A549 (cell line): ENCODE data around the gene ZNF426. TPM values are rescaled to one million over a fixed set of nuclear protein-coding genes. Genes with fewer than 3 reads are reported as not detected.

Experiments used
- ATAC-seq, 2 experiments: fragments of 200-7000 bp in 1 of 2; fragments of >200 bp in 1 of 2; cut with Nextera tagmentation in 1 of 2; cut with Tn5 transposase in 1 of 2; 3 replicates each; pipeline versions ENCODE4 v1.8.0 to v1.9.1; 2018 to 2020; ENCODE audit warnings: mild to moderate bottlenecking in 1 of 2, moderate library complexity in 1 of 2
- CTCF ChIA-PET: fragments of 300-600 bp; sonication (Branson Sonifier 250); formaldehyde crosslinking; extraction: SDS; loops from one replicate; lab custom pipeline; 2021; ENCODE audit warnings: antibody characterized with exemption, inconsistent platforms; lab: Yijun Ruan, JAX
- POLR2A ChIA-PET: fragments of 350-600 bp; formaldehyde crosslinking; extraction: SDS; loops from one replicate; lab custom pipeline; 2021; ENCODE audit warnings: antibody characterized with exemption, inconsistent platforms; lab: Yijun Ruan, JAX
- DNase-seq, 2 experiments: peaks; one replicate each; pipeline versions ENCODE4 v3.0.0 to v3.0.0-alpha.2; 2011 to 2016; ENCODE audit warnings: low read depth in 1 of 2, low spot score in 1 of 2
- FAIRE-seq: peaks from 2 replicates; lab custom pipeline; 2011; peaks lifted over from hg19 to GRCh38; lab: Jason Lieb, UNC
- H3K27ac ChIP-seq, 2 experiments: fragments of >200 bp; sonication (Bioruptor Twin); formaldehyde crosslinking; 3 replicates each; pipeline ENCODE4 v1.5.1; 2016 to 2017
- H3K4me1 ChIP-seq: fragments of >200 bp; sonication (Bioruptor Twin); formaldehyde crosslinking; 3 replicates; pipeline ENCODE4 v1.6.1; 2016
- H3K4me2 ChIP-seq: fragments of >200 bp; sonication (Bioruptor Twin); formaldehyde crosslinking; 3 replicates; pipeline ENCODE4 v1.6.1; 2016
- H3K4me3 ChIP-seq: fragments of >200 bp; sonication (Bioruptor Twin); formaldehyde crosslinking; 3 replicates; pipeline ENCODE4 v1.5.1; 2016
- H3K9me3 ChIP-seq: fragments of >200 bp; sonication (Bioruptor Twin); formaldehyde crosslinking; 3 replicates; pipeline ENCODE4 v1.6.1; 2016
- BHLHE40 ChIP-seq: IDR thresholded peaks from 2 replicates; pipeline ENCODE4 v1.6.1; 2012; ENCODE audit warnings: low read depth, low read length, inconsistent platforms
- CEBPB ChIP-seq, 2 experiments: fragments of >200 bp in 1 of 2; sonication (Bioruptor Twin) in 1 of 2; formaldehyde crosslinking in 1 of 2; IDR thresholded peaks; 2 replicates each; pipeline ENCODE4 v1.6.1; 2012 to 2016
- CHD4 ChIP-seq: fragments of 200-600 bp; sonication (generic); IDR thresholded peaks from 2 replicates; pipeline ENCODE4 v1.6.1; 2016; ENCODE audit warnings: antibody characterized with exemption, mild to moderate bottlenecking, borderline replicate concordance
- EHMT2 ChIP-seq: fragments of 200-600 bp; sonication (generic); IDR thresholded peaks from 2 replicates; pipeline ENCODE4 v1.6.1; 2016; ENCODE audit warnings: antibody characterized with exemption, low read depth, mild to moderate bottlenecking, moderate library complexity
- ESRRA ChIP-seq: fragments of 150-350 bp; IDR thresholded peaks from 2 replicates; pipeline ENCODE4 v1.6.1; 2014; ENCODE audit warnings: mild to moderate bottlenecking, low read length, borderline replicate concordance
- FOSB ChIP-seq: fragments of 250-450 bp; sonication (Bioruptor Pico); IDR thresholded peaks from 2 replicates; pipeline ENCODE4 v1.5.0; 2020; ENCODE audit warnings: mild to moderate bottlenecking, moderate library complexity
- FOXS1 ChIP-seq: fragments of 250-450 bp; sonication (Bioruptor Pico); IDR thresholded peaks from 2 replicates; pipeline ENCODE4 v1.5.0; 2020; ENCODE audit warnings: mild to moderate bottlenecking, moderate library complexity
- JUN ChIP-seq, 2 experiments: fragments of >200 bp; sonication (Bioruptor Twin); formaldehyde crosslinking; IDR thresholded peaks; 2 replicates in 1 of 2; 3 replicates in 1 of 2; pipeline ENCODE4 v1.6.1; 2016 to 2017
- JUNB ChIP-seq: fragments of >200 bp; sonication (Bioruptor Twin); formaldehyde crosslinking; IDR thresholded peaks from 2 replicates; pipeline ENCODE4 v1.6.1; 2016
- KDM1A ChIP-seq: fragments of 200-600 bp; sonication (generic); IDR thresholded peaks from 2 replicates; pipeline ENCODE4 v1.6.1; 2016; ENCODE audit warnings: low read depth, mild to moderate bottlenecking
- MAFK ChIP-seq: fragments of 450-650 bp; IDR thresholded peaks from 2 replicates; pipeline ENCODE4 v1.6.1; 2014; ENCODE audit not compliant: partially characterized antibody
- MYC ChIP-seq: IDR thresholded peaks from 2 replicates; pipeline ENCODE4 v1.6.1; 2012; ENCODE audit warnings: mild to moderate bottlenecking, inconsistent platforms, low read length, improper control_type of control experiment, borderline replicate concordance
- NFE2L2 ChIP-seq: fragments of 150-350 bp; conservative IDR thresholded peaks from 2 replicates; pipeline ENCODE4 v1.6.1; 2014; ENCODE audit warnings: low read length
- NR3C1 ChIP-seq: fragments of >200 bp; sonication (Bioruptor Twin); formaldehyde crosslinking; IDR thresholded peaks from 3 replicates; pipeline ENCODE4 v1.6.1; 2017
- PHF8 ChIP-seq: fragments of 200-600 bp; sonication (generic); IDR thresholded peaks from 2 replicates; pipeline ENCODE4 v1.6.1; 2016; ENCODE audit warnings: low read depth, mild to moderate bottlenecking, antibody characterized with exemption, moderate library complexity, borderline replicate concordance
- POLR2A ChIP-seq: IDR thresholded peaks from 2 replicates; pipeline ENCODE4 v1.6.1; 2012; ENCODE audit warnings: mild to moderate bottlenecking, low read length
- RCOR1 ChIP-seq: fragments of 150-350 bp; IDR thresholded peaks from 2 replicates; pipeline ENCODE4 v1.6.1; 2014; ENCODE audit warnings: antibody characterized with exemption, low read length, low read depth
- TP53 ChIP-seq: fragments of 250-450 bp; sonication (Bioruptor Pico); IDR thresholded peaks from 2 replicates; pipeline ENCODE4 v1.5.0; 2021; ENCODE audit warnings: mild to moderate bottlenecking, moderate library complexity
- WGBS: methylation state at CpG from one replicate; pipeline ENCODE4 v1.1.6; 2017; ENCODE audit errors: missing lambda C conversion rate; 5-methylcytosine and 5-hydroxymethylcytosine counted together
- polyA plus RNA-seq, 4 experiments: library from polyadenylated mRNA; depleted of rRNA in 3 of 4; stranded (reverse); fragments of >200 nt; fragmentation: RNase III in 1 of 4; extraction: RNeasy Plus Mini Kit Qiagen cat#74134 plus additional on column Dnase treatment in 1 of 4; gene quantifications; 2 replicates in 3 of 4; 3 replicates in 1 of 4; pipeline ENCODE4 v1.2.3, GENCODE V29; 2011 to 2017
- TF ChIP-seq, protein P1 (sequence below): fragments of 450-650 bp; IDR thresholded peaks from 2 replicates; pipeline ENCODE4 v1.6.1; 2014; ENCODE audit warnings: antibody characterized with exemption
- TF ChIP-seq, protein P2 (sequence below): IDR thresholded peaks from 2 replicates; pipeline ENCODE4 v1.6.1; 2012

The ZNF426 gene
- polyA plus RNA-seq, 2 of the 4 experiments (the other 2 are of a cell fraction): 0.88 to 3.0 TPM

DNA sequence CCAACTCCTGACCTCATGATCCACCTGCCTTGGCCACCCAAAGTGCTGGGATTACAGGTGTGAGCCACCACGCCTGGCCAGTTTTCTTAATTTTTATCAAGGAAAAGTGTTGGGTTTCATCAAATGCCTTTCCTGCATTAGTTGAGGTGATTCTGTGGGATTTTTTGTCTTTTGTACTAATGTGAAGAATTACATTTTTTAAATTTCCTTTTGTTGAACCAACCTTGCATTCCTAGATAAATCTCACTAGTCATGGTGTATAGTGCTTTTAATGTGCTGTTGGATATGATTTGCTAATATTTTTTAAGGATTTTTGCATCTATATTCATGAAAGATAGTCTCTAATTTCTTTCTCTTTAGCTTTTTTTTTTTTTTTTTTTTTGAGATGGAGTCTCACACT is 37.6 kb downstream of the ZNF426 start:
- TF ChIP-seq RCOR1 (no peak), MYC (no peak), TP53 (no peak), BHLHE40 (no peak), FOXS1 (CRISPR knock-in tag) (no peak), CHD4 (no peak), EHMT2 (no peak), KDM1A (no peak), NR3C1 (no peak), JUNB (no peak), CEBPB (IDR thresholded peaks at IDR 0.05) (no peak), POLR2A (no peak)
- TF ChIP-seq, protein P1, sequence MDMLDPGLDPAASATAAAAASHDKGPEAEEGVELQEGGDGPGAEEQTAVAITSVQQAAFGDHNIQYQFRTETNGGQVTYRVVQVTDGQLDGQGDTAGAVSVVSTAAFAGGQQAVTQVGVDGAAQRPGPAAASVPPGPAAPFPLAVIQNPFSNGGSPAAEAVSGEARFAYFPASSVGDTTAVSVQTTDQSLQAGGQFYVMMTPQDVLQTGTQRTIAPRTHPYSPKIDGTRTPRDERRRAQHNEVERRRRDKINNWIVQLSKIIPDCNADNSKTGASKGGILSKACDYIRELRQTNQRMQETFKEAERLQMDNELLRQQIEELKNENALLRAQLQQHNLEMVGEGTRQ: no peak
- TF ChIP-seq, protein P2, sequence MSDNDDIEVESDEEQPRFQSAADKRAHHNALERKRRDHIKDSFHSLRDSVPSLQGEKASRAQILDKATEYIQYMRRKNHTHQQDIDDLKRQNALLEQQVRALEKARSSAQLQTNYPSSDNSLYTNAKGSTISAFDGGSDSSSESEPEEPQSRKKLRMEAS: no peak
- DNase-seq (no peak), ATAC-seq (no peak), FAIRE-seq (no peak)
- WGBS: 0% methylated on average over 1 of the region's 1 CpG
- Histone ChIP-seq H3K4me2 (no peak overlapping the region), H3K4me3 (no peak overlapping the region), H3K27ac (no peak overlapping the region), H3K9me3 (peaks cover 10% of the 10 kb centered on the region; the same call in 2 of the 3 replicates), H3K4me1 (no peaks in the 10 kb centered on the region)
- POLR2A ChIA-PET: no interaction called here
- CTCF ChIA-PET: no interaction called here

DNA sequence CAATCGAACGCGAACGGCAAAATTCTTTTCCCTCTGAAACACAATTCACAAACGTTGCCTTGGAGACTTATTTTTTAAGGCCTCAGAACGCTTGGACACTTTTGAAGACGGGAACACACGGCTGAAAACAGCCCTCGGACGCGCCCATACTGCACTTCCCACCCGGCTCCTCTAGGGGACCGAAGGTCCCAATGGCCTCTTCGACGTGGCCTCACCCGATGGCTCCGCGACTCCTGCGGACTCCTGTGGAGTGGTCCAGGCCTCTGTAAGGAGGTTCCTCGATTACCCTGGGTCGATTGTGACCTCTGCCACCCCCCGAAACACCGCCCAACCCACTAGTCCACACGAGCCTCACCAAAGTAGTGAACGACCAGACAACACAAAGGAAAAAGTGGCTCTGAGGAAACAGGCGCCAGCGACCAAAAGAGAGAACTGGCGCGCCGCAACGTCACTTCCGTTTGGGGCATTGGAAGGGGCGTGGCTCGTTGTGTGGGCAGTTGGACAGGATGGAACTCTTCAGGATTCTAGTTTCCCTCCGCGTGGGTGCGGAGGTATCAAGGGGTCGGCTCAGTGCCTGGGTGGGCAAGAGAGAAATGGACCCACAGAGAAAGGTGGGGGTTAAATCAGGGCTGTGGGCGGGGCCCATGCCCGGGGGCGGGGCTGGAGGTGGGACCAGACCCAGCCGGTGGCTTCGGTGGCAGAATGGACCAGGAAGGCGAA is 40.1 kb downstream of the ZNF426 start, which contains the start of gene ZNF560:
Gene ZNF560 (minus strand): TSS at position 434 of the 720 bp plus-strand sequence. CDS start 23,303 bp downstream, outside the sequence.
- H3K4me2 ChIP-seq: no peak within 1 kb of the TSS
- TF ChIP-seq PHF8: no peak
- no peak for TF ChIP-seq FOSB
- no peak for TF ChIP-seq NFE2L2
- 56% methylated on average over 40 of the region's 44 CpGs for WGBS
- CTCF ChIA-PET: interaction anchor here (0.6 kb wide), 1 partner anchor 297 kb away, joined by 3 read pairs; no protein-coding TSS in a partner anchor
- DNase-seq (no peak), FAIRE-seq (no peak), ATAC-seq (no peak)
- H3K4me3 ChIP-seq: no peak within 1 kb of the TSS
- no peak within 1 kb of the TSS for H3K27ac ChIP-seq
- POLR2A ChIA-PET: no interaction called here
- H3K4me1 ChIP-seq: no peaks in the 10 kb centered on the region
- peaks cover 10% of the 10 kb centered on the region; the same call in 2 of the 3 replicates for H3K9me3 ChIP-seq

DNA sequence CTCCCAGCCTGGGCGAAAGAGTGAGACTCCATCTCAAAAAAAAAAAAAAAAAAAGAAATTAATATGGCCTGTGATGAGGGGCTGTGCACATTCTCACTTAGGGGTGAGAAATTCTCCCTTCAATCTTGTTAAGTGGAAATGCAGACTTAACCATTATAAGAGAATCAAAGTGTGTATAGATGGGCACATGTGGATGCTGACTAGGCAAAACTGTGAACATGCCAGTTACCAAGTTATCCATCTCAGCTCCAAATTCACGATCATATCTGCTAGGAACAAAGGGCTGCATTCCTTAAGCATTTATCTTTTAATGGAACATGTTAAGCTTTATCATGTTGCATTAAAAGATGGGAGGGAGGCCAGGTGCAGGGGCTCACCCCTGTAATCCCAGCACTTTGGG is 44.3 kb downstream of the ZNF426 start:
- 0% methylated on average over 2 of the region's 2 CpGs for WGBS
- ChIA-PET POLR2A (no interaction called here), CTCF (no interaction called here)
- no peak for DNase-seq
- no peak overlapping the region for H3K27ac ChIP-seq
- H3K4me2 ChIP-seq: no peak overlapping the region
- FAIRE-seq: no peak
- H3K9me3 ChIP-seq: peaks cover 7% of the 10 kb centered on the region; the same call in 2 of the 3 replicates
- no peak overlapping the region for H3K4me3 ChIP-seq
- TF ChIP-seq MYC (no peak), MAFK (peak; percentile 67), JUN (IDR thresholded peaks at IDR 0.05) (no peak)
- H3K4me1 ChIP-seq: no peaks in the 10 kb centered on the region
- no peak for ATAC-seq

DNA sequence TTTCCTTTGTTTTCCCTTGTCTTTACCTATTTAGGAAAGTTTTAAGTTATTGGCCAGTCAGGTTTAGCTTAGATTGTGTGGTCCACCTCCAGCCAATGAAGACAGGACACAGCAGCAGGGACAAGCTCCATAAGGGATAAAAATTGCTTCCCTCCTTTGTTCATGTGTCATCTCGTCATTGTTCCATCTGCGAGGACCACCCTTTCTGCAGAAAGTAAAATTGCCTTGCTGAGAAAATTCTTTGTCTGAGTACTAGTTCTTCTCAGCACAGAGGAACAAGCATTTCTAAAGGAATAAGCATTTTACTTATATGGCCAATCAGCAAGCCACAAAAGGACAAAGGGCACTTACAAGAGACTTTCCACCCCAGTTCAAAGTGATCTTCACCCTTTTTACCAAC is 51.4 kb downstream of the ZNF426 start:
- Histone ChIP-seq H3K4me1 (no peaks in the 10 kb centered on the region), H3K27ac (no peak overlapping the region), H3K4me2 (no peak overlapping the region), H3K4me3 (no peak overlapping the region), H3K9me3 (no peaks in the 10 kb centered on the region; the same call in 2 of the 3 replicates)
- DNase-seq (no peak), FAIRE-seq (no peak), ATAC-seq (no peak)
- POLR2A ChIA-PET: interaction anchor here (0.5 kb wide), 1 partner anchor 115 kb away, joined by 3 read pairs; no protein-coding TSS in a partner anchor
- CTCF ChIA-PET: no interaction called here
- TF ChIP-seq ESRRA (no peak), PHF8 (no peak)
- 0% methylated on average over 2 of the region's 2 CpGs for WGBS
